ACC112 (cell line): Measurements from ENCODE around the gene GRM7.

Experiments
- H2AFZ ChIP-seq: fragments of 200-600 bp; sonication (generic); one replicate; pipeline ENCODE4 v1.6.0; 2017; ENCODE audit warnings: antibody characterized with exemption, low read length; ENCODE audit not compliant: unreplicated experiment
- H3K27ac ChIP-seq: fragments of 200-600 bp; sonication (generic); 2 replicates; pipeline ENCODE4 v1.5.1; 2014; ENCODE audit warnings: low read depth, mild to moderate bottlenecking, antibody characterized with exemption, low read length, moderate library complexity
- H3K27me3 ChIP-seq: fragments of 200-600 bp; sonication (generic); 2 replicates; pipeline ENCODE4 v1.6.1; 2014; ENCODE audit warnings: mild to moderate bottlenecking, antibody characterized with exemption, low read length, moderate library complexity, mixed read lengths; ENCODE audit not compliant: insufficient read depth
- H3K36me3 ChIP-seq: fragments of 200-600 bp; sonication (generic); 2 replicates; pipeline ENCODE4 v1.6.1; 2016; ENCODE audit warnings: mild to moderate bottlenecking, antibody characterized with exemption, low read length, moderate library complexity, mixed read lengths; ENCODE audit not compliant: insufficient read depth
- H3K4me1 ChIP-seq: fragments of 200-600 bp; sonication (generic); one replicate; pipeline ENCODE4 v1.6.1; 2016; ENCODE audit warnings: low read length, mixed read lengths; ENCODE audit not compliant: insufficient read depth, unreplicated experiment, control insufficient read depth
- H3K4me3 ChIP-seq: fragments of 200-600 bp; sonication (generic); 2 replicates; pipeline ENCODE4 v1.5.1; 2014; ENCODE audit warnings: mild to moderate bottlenecking, low read depth, low read length
- H3K79me2 ChIP-seq: fragments of 200-600 bp; sonication (generic); one replicate; pipeline ENCODE4 v1.6.0; 2016; ENCODE audit warnings: low read length; ENCODE audit not compliant: control insufficient read depth, unreplicated experiment, insufficient read depth

GRM7 gene

GRCh38 chr3:6965881-6966280 is 105.0 kb downstream of the GRM7 start:
- Histone ChIP-seq H3K4me3 (no peak overlapping the region), H3K4me1 (no peaks in the 10 kb centered on the region), H3K27me3 (no peaks in the 10 kb centered on the region), H2AFZ (no peak overlapping the region), H3K36me3 (no peaks in the 10 kb centered on the region), H3K27ac (no peak overlapping the region), H3K79me2 (no peaks in the 10 kb centered on the region)

DNA sequence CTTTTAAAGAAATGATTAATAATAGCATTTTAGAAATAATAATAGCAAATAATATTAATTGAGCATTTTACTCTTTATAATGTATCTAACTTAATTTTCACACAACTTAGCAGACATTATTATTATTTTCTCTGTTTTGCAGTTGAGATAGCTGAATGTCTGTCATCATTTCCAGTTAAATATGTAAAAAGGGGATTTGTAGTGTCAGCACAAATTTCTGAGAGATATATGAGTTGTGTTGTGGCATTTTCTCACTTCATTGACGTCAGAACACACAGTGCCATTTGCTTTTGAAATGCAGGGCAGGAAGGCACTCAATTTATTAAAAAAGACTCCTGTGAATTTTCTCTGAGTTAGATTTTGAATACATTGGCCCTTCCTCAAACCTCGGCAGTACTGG is 111.0 kb downstream of the GRM7 start:
- H3K4me3 ChIP-seq: no peak overlapping the region
- H2AFZ ChIP-seq: no peak overlapping the region
- H3K27ac ChIP-seq: no peak overlapping the region
- no peaks in the 10 kb centered on the region for H3K36me3 ChIP-seq
- no peaks in the 10 kb centered on the region for H3K79me2 ChIP-seq
- H3K27me3 ChIP-seq: no peaks in the 10 kb centered on the region
- H3K4me1 ChIP-seq: no peaks in the 10 kb centered on the region

GRCh38 chr3:6985848-6986247 is 124.9 kb downstream of the GRM7 start:
- no peaks in the 10 kb centered on the region for H3K36me3 ChIP-seq
- H2AFZ ChIP-seq: no peak overlapping the region
- H3K4me3 ChIP-seq: no peak overlapping the region
- H3K27me3 ChIP-seq: no peaks in the 10 kb centered on the region
- H3K27ac ChIP-seq: no peak overlapping the region
- H3K79me2 ChIP-seq: no peaks in the 10 kb centered on the region
- H3K4me1 ChIP-seq: no peaks in the 10 kb centered on the region

DNA sequence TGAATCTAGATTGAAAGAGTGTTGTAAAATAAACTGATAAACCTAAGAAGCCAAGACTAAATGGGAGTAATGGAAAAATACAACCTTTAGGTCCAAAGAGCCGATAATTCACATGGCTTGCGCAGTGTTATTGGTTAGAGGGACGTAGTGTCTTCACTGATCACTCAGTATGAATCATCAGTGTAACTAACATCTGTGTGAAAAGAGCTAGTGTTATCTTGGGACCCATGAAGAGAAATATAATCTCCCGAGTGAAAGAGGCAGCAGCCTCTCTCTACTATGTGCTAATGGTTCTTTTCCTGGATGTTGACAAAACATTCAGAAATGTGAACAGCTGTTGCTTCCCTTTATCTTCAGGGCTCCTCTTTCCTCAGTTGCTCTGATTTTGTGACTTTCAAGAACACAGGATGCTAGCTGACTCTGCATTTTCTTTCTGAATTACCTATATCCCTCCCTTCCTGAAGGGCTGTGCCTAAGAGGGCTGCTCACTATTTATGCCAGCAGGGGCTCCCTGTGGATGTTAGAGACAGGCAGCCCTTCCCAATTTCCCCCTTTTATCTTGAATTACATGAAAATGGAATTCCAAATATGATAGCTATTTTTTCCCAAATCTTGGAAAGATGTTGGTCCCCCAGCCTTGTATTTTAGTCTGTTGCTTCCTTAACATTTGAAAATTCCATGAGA is 128.8 kb downstream of the GRM7 start:
- no peak overlapping the region for H3K27ac ChIP-seq
- no peaks in the 10 kb centered on the region for H3K27me3 ChIP-seq
- no peak overlapping the region for H2AFZ ChIP-seq
- H3K4me3 ChIP-seq: no peak overlapping the region
- no peaks in the 10 kb centered on the region for H3K36me3 ChIP-seq
- no peaks in the 10 kb centered on the region for H3K79me2 ChIP-seq
- no peaks in the 10 kb centered on the region for H3K4me1 ChIP-seq

DNA sequence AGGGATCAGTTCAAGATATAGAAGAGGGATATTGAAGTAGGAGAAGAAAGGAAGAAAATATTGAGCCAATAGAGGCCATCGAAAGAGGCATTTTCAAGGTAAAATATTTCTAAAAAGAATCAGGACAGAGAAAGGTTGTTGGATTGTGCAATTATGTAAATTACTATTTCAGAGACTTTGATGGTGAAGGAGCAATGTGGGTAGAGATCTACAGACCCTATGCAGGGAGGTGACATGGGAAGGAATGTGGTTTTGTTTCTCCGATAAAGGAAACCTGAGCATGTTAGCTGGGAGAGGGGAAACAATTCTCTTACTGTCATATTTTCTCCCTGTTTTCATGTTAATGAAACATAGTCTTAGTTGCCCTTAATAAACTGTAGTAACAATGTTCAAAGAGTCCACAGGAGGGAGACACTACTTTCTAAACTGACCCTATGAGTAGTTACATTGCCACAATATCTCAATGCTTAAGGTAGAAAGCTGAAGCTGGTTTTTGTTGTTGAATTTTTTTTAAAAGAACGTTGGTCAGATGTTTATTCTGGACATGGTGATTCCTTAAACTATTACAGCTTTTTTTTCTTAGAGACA is 133.3 kb downstream of the GRM7 start:
- H3K36me3 ChIP-seq: no peaks in the 10 kb centered on the region
- no peaks in the 10 kb centered on the region for H3K27me3 ChIP-seq
- H3K27ac ChIP-seq: no peak overlapping the region
- H3K4me3 ChIP-seq: no peak overlapping the region
- H3K4me1 ChIP-seq: no peaks in the 10 kb centered on the region
- no peaks in the 10 kb centered on the region for H3K79me2 ChIP-seq
- H2AFZ ChIP-seq: no peak overlapping the region

DNA sequence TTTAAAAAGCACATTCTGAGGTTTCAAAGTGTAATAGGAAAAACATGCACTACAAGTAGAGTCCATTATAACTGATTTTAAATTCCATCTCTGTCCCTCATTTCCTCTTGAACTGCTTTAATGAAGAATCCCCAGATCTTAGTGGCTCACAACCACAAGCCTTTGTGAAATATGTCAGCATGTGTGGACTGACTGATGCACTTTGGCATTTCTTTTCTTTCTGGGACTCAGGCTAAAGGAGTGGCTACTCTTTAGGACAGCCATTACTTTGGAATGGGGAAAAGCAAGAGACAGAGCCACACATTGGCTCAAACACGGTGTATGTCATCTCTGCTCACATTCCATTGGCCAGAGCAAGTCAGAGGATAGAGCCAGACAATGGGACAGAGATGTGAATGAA is 139.6 kb downstream of the GRM7 start:
- H2AFZ ChIP-seq: no peak overlapping the region
- H3K27ac ChIP-seq: no peak overlapping the region
- H3K27me3 ChIP-seq: no peaks in the 10 kb centered on the region
- no peak overlapping the region for H3K4me3 ChIP-seq
- no peaks in the 10 kb centered on the region for H3K79me2 ChIP-seq
- H3K36me3 ChIP-seq: no peaks in the 10 kb centered on the region
- no peaks in the 10 kb centered on the region for H3K4me1 ChIP-seq

- Histone ChIP-seq H3K4me1 (no peaks in the 10 kb centered on the region), H3K36me3 (no peaks in the 10 kb centered on the region), H3K27me3 (no peaks in the 10 kb centered on the region), H3K27ac (no peak overlapping the region), H2AFZ (no peak overlapping the region), H3K79me2 (no peaks in the 10 kb centered on the region), H3K4me3 (no peak overlapping the region)
These were observed 140.5 kb downstream of the GRM7 start for GRCh38 chr3:7001370-7001769.

- no peaks in the 10 kb centered on the region for H3K4me1 ChIP-seq
These were observed 154.9 kb downstream of the GRM7 start for GRCh38 chr3:7015683-7016440.

GRCh38 chr3:7025581-7026300 is 164.8 kb downstream of the GRM7 start:
- H3K4me1 ChIP-seq: no peaks in the 10 kb centered on the region
- H3K4me3 ChIP-seq: no peak overlapping the region

More at GRCh38 chr3:7015683-7016440, 154.9 kb downstream of the GRM7 start:
- H3K79me2 ChIP-seq: no peaks in the 10 kb centered on the region
- H3K36me3 ChIP-seq: no peaks in the 10 kb centered on the region
- H2AFZ ChIP-seq: no peak overlapping the region
- H3K27ac ChIP-seq: no peak overlapping the region
- no peak overlapping the region for H3K4me3 ChIP-seq
- no peaks in the 10 kb centered on the region for H3K27me3 ChIP-seq

DNA sequence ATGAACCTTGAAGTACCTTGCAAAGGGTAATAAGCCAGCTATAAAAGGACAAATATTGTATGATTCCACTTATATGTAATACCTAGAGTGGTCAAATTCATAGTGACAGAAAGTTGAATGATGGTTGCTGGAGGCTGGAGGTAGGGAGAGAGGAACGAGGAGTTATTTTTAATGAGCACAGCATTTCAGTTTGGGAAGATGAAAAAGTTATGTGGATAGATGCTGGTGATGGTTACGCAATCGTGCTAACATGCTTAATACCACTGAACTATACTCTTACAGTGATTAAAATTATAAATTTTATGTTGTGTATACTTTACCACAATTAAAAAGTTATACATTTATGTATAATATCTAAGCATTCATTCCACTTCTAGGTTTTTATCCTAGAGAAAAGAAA is 168.6 kb downstream of the GRM7 start:
- Histone ChIP-seq H3K4me3 (no peak overlapping the region), H3K27me3 (no peaks in the 10 kb centered on the region), H3K79me2 (no peaks in the 10 kb centered on the region), H3K27ac (no peak overlapping the region), H3K36me3 (no peaks in the 10 kb centered on the region), H2AFZ (no peak overlapping the region), H3K4me1 (no peaks in the 10 kb centered on the region)

More at GRCh38 chr3:7025581-7026300, 164.8 kb downstream of the GRM7 start:
- Histone ChIP-seq H3K36me3 (no peaks in the 10 kb centered on the region), H3K27ac (no peak overlapping the region), H2AFZ (no peak overlapping the region), H3K79me2 (no peaks in the 10 kb centered on the region), H3K27me3 (no peaks in the 10 kb centered on the region)
